ENCODE measurements around the gene TMCC2. TPM values are rescaled to one million over a fixed set of nuclear protein-coding genes. Genes with fewer than 3 reads are reported as not detected.
"Not testable (repeated sequence)": the region's sequence is repeated elsewhere in the genome, so short reads cannot be mapped to it uniquely, and the experiment has no call there.

The TMCC2 gene
- total RNA-seq, 1 donor from 2014 or later: 16.5 TPM

GRCh38 chr1:205261946-205262691 is 34.4 kb downstream of the TMCC2 start:
- DNase-seq: peak; percentile 30

GRCh38 chr1:205262731-205263171 is 35.0 kb downstream of the TMCC2 start:
- no peak for DNase-seq

- DNase-seq: no peak
These were observed 35.9 kb downstream of the TMCC2 start for GRCh38 chr1:205263580-205264190.

- no peak for DNase-seq
These were observed 39.0 kb downstream of the TMCC2 start for GRCh38 chr1:205266611-205267305.

- DNase-seq: no peak
These were observed 39.7 kb downstream of the TMCC2 start for GRCh38 chr1:205267306-205267902.

- no peak for DNase-seq
These were observed 41.3 kb downstream of the TMCC2 start for GRCh38 chr1:205268846-205269680.

GRCh38 chr1:205269711-205270110 is 42.0 kb downstream of the TMCC2 start:
- DNase-seq: no peak

- no peak for DNase-seq
These were observed 42.5 kb downstream of the TMCC2 start for GRCh38 chr1:205270271-205270670.

- DNase-seq: no peak
These were observed 43.0 kb downstream of the TMCC2 start for GRCh38 chr1:205270764-205271163.

GRCh38 chr1:205271277-205271676 is 43.5 kb downstream of the TMCC2 start:
- no peak for DNase-seq

- no peak for DNase-seq
These were observed 44.0 kb downstream of the TMCC2 start for GRCh38 chr1:205271745-205272144.

- DNase-seq: no peak
These were observed 44.8 kb downstream of the TMCC2 start for GRCh38 chr1:205272536-205272935.

- DNase-seq: peak; percentile 61
These were observed 45.8 kb downstream of the TMCC2 start for GRCh38 chr1:205273551-205273982.

GRCh38 chr1:205274041-205274691 is 46.4 kb downstream of the TMCC2 start:
- no peak for DNase-seq

GRCh38 chr1:205275133-205275532 is 47.4 kb downstream of the TMCC2 start:
- DNase-seq: no peak

GRCh38 chr1:205275916-205276688 is 48.4 kb downstream of the TMCC2 start:
- DNase-seq: no peak

- no peak for DNase-seq
These were observed 48.9 kb downstream of the TMCC2 start for GRCh38 chr1:205276689-205277065.

GRCh38 chr1:205279986-205280385 is 52.2 kb downstream of the TMCC2 start:
- DNase-seq: no peak

GRCh38 chr1:205280666-205281395 is 53.1 kb downstream of the TMCC2 start:
- DNase-seq: not testable (repeated sequence)

Measured in skin of body (tissue), 2 donors.